Esophagus muscularis mucosa (tissue), 4 donors: ENCODE data around the gene PRPF4. TPM values are rescaled to one million over a fixed set of nuclear protein-coding genes. Genes with fewer than 3 reads are reported as not detected.
A peak's percentile ranks its signal among the peaks of the same experiment; 100 is the strongest.

ENCODE experiments used
- DNase-seq: peaks from one replicate; pipeline ENCODE4 v3.0.0-alpha.2; 2017; ENCODE audit errors: extremely low spot score
- H3K27ac ChIP-seq, 4 donors: fragments of 200-600 bp; sonication (generic); replicated peaks in 1 of 4; 1 replicate in 3 of 4; 2 replicates in 1 of 4; pipeline ENCODE4 v1.5.1; 2016 to 2019; ENCODE audit warnings: mild to moderate bottlenecking in 1 of 4
- H3K27me3 ChIP-seq, 4 donors: fragments of 200-600 bp; sonication (generic); one replicate each; pipeline versions ENCODE4 v1.5.1 to v1.6.0; 2016 to 2019
- H3K36me3 ChIP-seq, 4 donors: fragments of 200-600 bp; sonication (generic); one replicate each; pipeline ENCODE4 v1.5.1; 2016 to 2019
- H3K4me1 ChIP-seq, 4 donors: fragments of 200-600 bp; sonication (generic); one replicate each; pipeline ENCODE4 v1.5.1; 2016 to 2019
- H3K4me3 ChIP-seq, 4 donors: fragments of 200-600 bp; sonication (generic); 1 replicate in 2 of 4; 2 replicates in 2 of 4; pipeline ENCODE4 v1.5.1; 2016 to 2019; ENCODE audit warnings: mild to moderate bottlenecking in 4 of 4, moderate library complexity in 1 of 4
- H3K9me3 ChIP-seq, 4 donors: fragments of 200-600 bp; sonication (generic); 1 replicate in 3 of 4; 2 replicates in 1 of 4; pipeline ENCODE4 v1.5.1; 2016 to 2019
- EP300 ChIP-seq: sonication (generic); formaldehyde crosslinking; IDR thresholded peaks from one replicate; pipeline ENCODE4 v1.6.1; 2017; ENCODE audit warnings: antibody characterized with exemption
- POLR2A ChIP-seq: fragments of 450-650 bp; IDR thresholded peaks from one replicate; pipeline ENCODE4 v1.6.1; 2017; ENCODE audit warnings: antibody characterized with exemption, moderate library complexity, mild to moderate bottlenecking, low read depth
- POLR2AphosphoS5 ChIP-seq, 2 donors: sonication (generic); formaldehyde crosslinking; IDR thresholded peaks; one replicate each; pipeline ENCODE4 v1.6.1; 2017; ENCODE audit warnings: antibody characterized with exemption in 2 of 2
- WGBS: methylation state at CpG from one replicate; pipeline ENCODE4 v1.1.5; 2018; 5-methylcytosine and 5-hydroxymethylcytosine counted together
- intact Hi-C: fragments of 100-400 bp; cut with DNase I; formaldehyde crosslinking; loops from one replicate; pipeline ENCODE4 v1.15.1; 2023
- total RNA-seq, 4 donors: library from RNA; depleted of rRNA; stranded (reverse); fragments of >200 nt; gene quantifications; one replicate each; pipeline versions ENCODE4 v1.1.0 to v1.2.1, GENCODE V29; 2016
- TF ChIP-seq, protein P1 (sequence below), 3 experiments: fragments of 200-600 bp in 2 of 3; fragments of 450-650 bp in 1 of 3; sonication (generic) in 2 of 3; IDR thresholded peaks; one replicate each; pipeline ENCODE4 v1.5.1; 2017 to 2019; ENCODE audit warnings: antibody characterized with exemption in 3 of 3, mild to moderate bottlenecking in 2 of 3, moderate library complexity in 1 of 3

Gene PRPF4
- total RNA-seq, 4 donors from 2014 or later, result 12.0 to 18.1 (median 16.3) TPM

DNA sequence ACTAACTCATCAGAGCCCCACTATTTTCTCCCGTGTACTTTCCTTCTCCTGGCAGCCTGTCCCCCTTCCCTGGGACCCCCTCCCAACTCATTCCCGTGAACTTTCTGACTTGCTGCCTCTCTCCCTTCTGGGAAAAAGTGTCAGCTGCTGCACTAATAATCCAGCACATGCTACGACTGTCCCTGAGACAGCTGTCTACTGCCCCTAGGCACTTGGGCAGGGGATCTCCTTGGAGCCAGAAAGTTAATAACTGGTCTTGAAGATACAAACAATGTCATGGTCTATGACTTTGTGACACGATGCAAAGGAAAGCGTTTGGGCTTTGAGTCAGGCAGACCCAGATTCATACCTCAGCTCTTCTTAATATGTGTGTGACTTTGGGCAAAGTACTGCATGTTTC lies 37.8 kb downstream of the PRPF4 start:
- intact Hi-C loops, result no loop called here
- TF ChIP-seq POLR2A, result no peak
- TF ChIP-seq POLR2AphosphoS5 (IDR thresholded peaks at IDR 0.05), result no peak
- no peak for TF ChIP-seq EP300
- TF ChIP-seq, protein P1, sequence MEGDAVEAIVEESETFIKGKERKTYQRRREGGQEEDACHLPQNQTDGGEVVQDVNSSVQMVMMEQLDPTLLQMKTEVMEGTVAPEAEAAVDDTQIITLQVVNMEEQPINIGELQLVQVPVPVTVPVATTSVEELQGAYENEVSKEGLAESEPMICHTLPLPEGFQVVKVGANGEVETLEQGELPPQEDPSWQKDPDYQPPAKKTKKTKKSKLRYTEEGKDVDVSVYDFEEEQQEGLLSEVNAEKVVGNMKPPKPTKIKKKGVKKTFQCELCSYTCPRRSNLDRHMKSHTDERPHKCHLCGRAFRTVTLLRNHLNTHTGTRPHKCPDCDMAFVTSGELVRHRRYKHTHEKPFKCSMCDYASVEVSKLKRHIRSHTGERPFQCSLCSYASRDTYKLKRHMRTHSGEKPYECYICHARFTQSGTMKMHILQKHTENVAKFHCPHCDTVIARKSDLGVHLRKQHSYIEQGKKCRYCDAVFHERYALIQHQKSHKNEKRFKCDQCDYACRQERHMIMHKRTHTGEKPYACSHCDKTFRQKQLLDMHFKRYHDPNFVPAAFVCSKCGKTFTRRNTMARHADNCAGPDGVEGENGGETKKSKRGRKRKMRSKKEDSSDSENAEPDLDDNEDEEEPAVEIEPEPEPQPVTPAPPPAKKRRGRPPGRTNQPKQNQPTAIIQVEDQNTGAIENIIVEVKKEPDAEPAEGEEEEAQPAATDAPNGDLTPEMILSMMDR (IDR thresholded peaks at IDR 0.05), result no peak
- H3K4me3 ChIP-seq, result no peak overlapping the region
- no peaks in the 10 kb centered on the region for H3K27me3 ChIP-seq
- no peak overlapping the region for H3K27ac ChIP-seq
- H3K36me3 ChIP-seq, result peaks cover 0 to 17% (median 6%) of the 10 kb centered on the region in 4 donors
- H3K4me1 ChIP-seq, result peaks cover 0 to 12% (median 2%) of the 10 kb centered on the region in 4 donors
- WGBS, result 87% methylated on average over 5 of the region's 5 CpGs
- no peak for DNase-seq
- no peaks in the 10 kb centered on the region for H3K9me3 ChIP-seq

DNA sequence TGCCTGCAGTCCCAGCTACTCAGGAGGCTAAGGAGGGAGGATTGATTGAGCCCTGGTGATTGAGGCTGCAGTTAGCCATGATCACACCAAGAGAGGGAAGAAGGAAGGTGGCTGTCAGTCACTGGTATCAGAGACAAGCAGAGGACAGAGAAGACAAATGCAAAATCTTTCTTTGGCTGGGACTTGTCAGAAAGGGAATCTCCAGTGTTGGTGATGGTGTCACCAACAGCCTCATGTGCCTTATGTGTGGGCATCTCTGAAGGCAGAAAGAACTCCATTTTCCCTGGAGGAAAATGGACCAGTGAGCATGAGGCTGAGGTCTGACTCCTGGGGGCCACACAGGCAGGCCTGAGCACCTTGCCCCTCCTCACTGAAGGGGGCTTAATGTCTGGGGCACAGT lies 39.8 kb downstream of the PRPF4 start:
- no peak overlapping the region for H3K27ac ChIP-seq
- H3K36me3 ChIP-seq, result peaks cover 7 to 37% (median 20%) of the 10 kb centered on the region in 4 donors
- no peaks in the 10 kb centered on the region for H3K9me3 ChIP-seq
- H3K4me3 ChIP-seq, result no peak overlapping the region
- TF ChIP-seq POLR2A (no peak), EP300 (no peak), POLR2AphosphoS5 (IDR thresholded peaks at IDR 0.05) (no peak)
- TF ChIP-seq, protein P1 (IDR thresholded peaks at IDR 0.05), result no peak
- intact Hi-C loops, result no loop called here
- no peaks in the 10 kb centered on the region for H3K27me3 ChIP-seq
- DNase-seq, result no peak
- H3K4me1 ChIP-seq, result peaks cover 0 to 8% (median 2%) of the 10 kb centered on the region in 4 donors

DNA sequence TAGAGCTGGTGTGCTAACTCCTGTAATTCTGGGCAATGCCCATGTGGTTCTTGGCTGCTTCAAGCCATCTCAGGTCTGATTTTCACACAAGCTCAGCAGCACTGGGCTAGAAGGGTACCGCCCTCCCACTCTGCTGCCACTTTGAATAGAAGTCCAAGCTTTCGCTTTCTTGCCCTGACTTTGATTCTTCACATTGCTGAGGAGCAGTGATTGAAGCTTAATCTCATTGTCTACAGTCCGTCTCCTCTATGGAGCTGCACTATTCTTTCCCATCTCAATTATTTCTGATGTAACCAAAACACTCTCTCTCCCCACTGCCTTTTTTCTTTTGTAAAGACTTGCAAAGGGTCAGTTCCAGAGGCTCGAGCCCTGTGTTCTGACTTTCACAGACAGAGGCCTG lies 40.6 kb downstream of the PRPF4 start:
- no peak overlapping the region for H3K4me3 ChIP-seq
- no peaks in the 10 kb centered on the region for H3K9me3 ChIP-seq
- H3K27ac ChIP-seq, result no peak overlapping the region
- 97% methylated on average over 4 of the region's 4 CpGs for WGBS
- peaks cover 7 to 45% (median 24%) of the 10 kb centered on the region in 4 donors for H3K36me3 ChIP-seq
- H3K4me1 ChIP-seq, result peaks cover 0 to 1% (median under 1%) of the 10 kb centered on the region in 4 donors
- TF ChIP-seq, protein P1 (IDR thresholded peaks at IDR 0.05), result no peak
- TF ChIP-seq EP300 (no peak), POLR2A (no peak), POLR2AphosphoS5 (IDR thresholded peaks at IDR 0.05) (no peak)
- H3K27me3 ChIP-seq, result no peaks in the 10 kb centered on the region
- intact Hi-C loops, result no loop called here
- no peak for DNase-seq

DNA sequence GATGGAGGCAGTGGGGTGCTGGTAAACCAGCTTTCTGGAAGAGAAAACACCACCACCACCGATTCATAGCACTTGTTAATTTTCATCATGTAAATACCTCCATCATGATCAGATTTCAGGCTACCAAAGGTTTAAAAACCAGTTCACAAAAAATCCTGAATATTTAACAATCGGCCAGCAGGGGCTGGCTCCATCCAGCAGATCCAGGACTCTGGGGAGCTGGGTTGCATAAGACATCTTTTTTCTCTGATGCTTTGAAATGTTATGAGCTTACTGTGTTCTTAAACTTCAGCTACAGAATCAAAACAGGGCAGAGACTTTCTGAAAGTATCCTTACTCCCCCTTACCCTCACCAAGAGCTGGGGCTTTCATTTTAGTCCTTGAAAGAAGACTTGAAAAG lies 42.3 kb downstream of the PRPF4 start:
- TF ChIP-seq EP300, result no peak
- TF ChIP-seq, protein P1 (IDR thresholded peaks at IDR 0.05), result peak in 2 of 3 experiments; percentile 9 to 11
- DNase-seq, result no peak
- H3K9me3 ChIP-seq, result no peaks in the 10 kb centered on the region
- H3K27ac ChIP-seq, result no peak overlapping the region
- no peak overlapping the region for H3K4me3 ChIP-seq
- intact Hi-C loops, result no loop called here
- no peaks in the 10 kb centered on the region for H3K27me3 ChIP-seq
- H3K4me1 ChIP-seq, result no peaks in the 10 kb centered on the region
- WGBS, result 75% methylated on average over 2 of the region's 2 CpGs
- peaks cover 7 to 58% (median 28%) of the 10 kb centered on the region in 4 donors for H3K36me3 ChIP-seq

DNA sequence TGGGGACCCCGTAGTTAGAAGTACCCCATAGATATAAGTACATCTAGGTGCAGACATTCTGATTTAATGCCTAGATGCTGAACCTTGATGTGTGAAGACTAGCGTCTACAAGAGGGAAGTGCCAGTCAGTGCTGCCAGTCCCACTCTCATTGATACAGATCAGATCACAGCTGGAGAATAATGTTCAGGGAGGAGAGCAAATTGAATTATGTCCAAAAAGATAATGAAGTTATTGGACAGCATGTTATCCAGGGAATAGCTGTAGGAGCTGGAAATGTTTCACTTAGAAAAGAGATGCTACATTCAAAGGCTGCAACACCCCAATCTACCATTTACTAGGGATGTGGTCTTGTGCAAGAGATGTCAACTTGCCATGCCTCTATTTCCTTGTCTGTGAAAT lies 43.6 kb downstream of the PRPF4 start:
- 95% methylated on average over 2 of the region's 2 CpGs for WGBS
- DNase-seq, result no peak
- no peak for TF ChIP-seq POLR2A
- no peak for TF ChIP-seq POLR2AphosphoS5 (IDR thresholded peaks at IDR 0.05)
- no peak for TF ChIP-seq EP300
- TF ChIP-seq, protein P1 (IDR thresholded peaks at IDR 0.05), result no peak
- Histone ChIP-seq H3K9me3 (no peaks in the 10 kb centered on the region), H3K4me1 (no peaks in the 10 kb centered on the region), H3K27ac (no peak overlapping the region), H3K4me3 (no peak overlapping the region), H3K27me3 (no peaks in the 10 kb centered on the region), H3K36me3 (peaks cover 7 to 60% (median 28%) of the 10 kb centered on the region in 4 donors)
- intact Hi-C loops, result no loop called here
